HL-60 (cell line): ENCODE data around the gene NMRK1.

Source experiments
- DNase-seq, 2 experiments: peaks; one replicate each; pipeline ENCODE4 v3.0.0-alpha.2; 2010 to 2020; ENCODE audit warnings: low read depth in 1 of 2, low spot score in 1 of 2
- H3K27ac ChIP-seq: fragments of 250-450 bp; sonication (Bioruptor Pico); replicated peaks from 2 replicates; pipeline ENCODE4 v1.5.1; 2020; ENCODE audit warnings: mild to moderate bottlenecking, moderate library complexity
- H3K27me3 ChIP-seq: fragments of 250-450 bp; sonication (Bioruptor Pico); 2 replicates; pipeline ENCODE4 v1.5.1; 2021; ENCODE audit warnings: mild to moderate bottlenecking, moderate library complexity; ENCODE audit not compliant: insufficient read depth, poor library complexity, severe bottlenecking
- H3K4me3 ChIP-seq: replicated peaks from 2 replicates; pipeline ENCODE4 v1.5.1; 2011; ENCODE audit warnings: mild to moderate bottlenecking, control low read depth, low read length; ENCODE audit not compliant: insufficient read depth
- CTCF ChIP-seq: IDR thresholded peaks from one replicate; pipeline ENCODE4 v1.5.1; 2011; ENCODE audit warnings: low read length, control low read depth, inconsistent platforms; ENCODE audit not compliant: insufficient read depth
- GABPA ChIP-seq: IDR thresholded peaks from 2 replicates; pipeline ENCODE4 v1.6.1; 2012; ENCODE audit warnings: low read depth
- POLR2AphosphoS5 ChIP-seq: IDR thresholded peaks from 2 replicates; pipeline ENCODE4 v1.6.1; 2012; ENCODE audit warnings: low read depth
- REST ChIP-seq: IDR thresholded peaks from 2 replicates; pipeline ENCODE4 v1.6.1; 2012; ENCODE audit warnings: low read depth; ENCODE audit not compliant: insufficient replicate concordance
- SPI1 ChIP-seq: IDR thresholded peaks from 2 replicates; pipeline ENCODE4 v1.6.1; 2012; ENCODE audit warnings: low read depth, mild to moderate bottlenecking, borderline replicate concordance

NMRK1 gene

GRCh38 chr9:75112789-75113188, 24.8 kb upstream of the NMRK1 start:
- no peak overlapping the region for H3K4me3 ChIP-seq
- DNase-seq, result no peak
- TF ChIP-seq REST (no peak), GABPA (no peak)
- H3K27ac ChIP-seq, result no peak overlapping the region; the same call in 1 of the 2 replicates
- no peaks in the 10 kb centered on the region for H3K27me3 ChIP-seq

GRCh38 chr9:75111019-75111622, 23.2 kb upstream of the NMRK1 start:
- TF ChIP-seq CTCF (no peak), GABPA (no peak), SPI1 (no peak), REST (no peak), POLR2AphosphoS5 (no peak)
- H3K27ac ChIP-seq, result peak overlapping the region; percentile 53
- H3K4me3 ChIP-seq, result no peak overlapping the region
- peak in 1 of 2 experiments; percentile 29 for DNase-seq
- no peaks in the 10 kb centered on the region for H3K27me3 ChIP-seq

- Histone ChIP-seq H3K27ac (no peak overlapping the region), H3K27me3 (no peaks in the 10 kb centered on the region), H3K4me3 (no peak overlapping the region)
- TF ChIP-seq CTCF (no peak), SPI1 (no peak), POLR2AphosphoS5 (no peak), GABPA (no peak), REST (no peak)
- DNase-seq, result no peak
These were observed 21.4 kb upstream of the NMRK1 start for GRCh38 chr9:75109210-75109839.
